HG02840 (cell line): Measurements from ENCODE around the gene RASD2.
"Not testable (repeated sequence)": the region's sequence is repeated elsewhere in the genome, so short reads cannot be mapped to it uniquely, and the experiment has no call there.

Experiments used
- ATAC-seq: cut with Tn5 transposase; IDR thresholded peaks from one replicate; pipeline ENCODE4 v1.9.1; 2021; ENCODE audit warnings: mild to moderate bottlenecking, moderate library complexity, moderate number of reproducible peaks; ENCODE audit not compliant: unreplicated experiment, low FRiP score

RASD2 gene, protein sequence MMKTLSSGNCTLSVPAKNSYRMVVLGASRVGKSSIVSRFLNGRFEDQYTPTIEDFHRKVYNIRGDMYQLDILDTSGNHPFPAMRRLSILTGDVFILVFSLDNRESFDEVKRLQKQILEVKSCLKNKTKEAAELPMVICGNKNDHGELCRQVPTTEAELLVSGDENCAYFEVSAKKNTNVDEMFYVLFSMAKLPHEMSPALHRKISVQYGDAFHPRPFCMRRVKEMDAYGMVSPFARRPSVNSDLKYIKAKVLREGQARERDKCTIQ

DNA sequence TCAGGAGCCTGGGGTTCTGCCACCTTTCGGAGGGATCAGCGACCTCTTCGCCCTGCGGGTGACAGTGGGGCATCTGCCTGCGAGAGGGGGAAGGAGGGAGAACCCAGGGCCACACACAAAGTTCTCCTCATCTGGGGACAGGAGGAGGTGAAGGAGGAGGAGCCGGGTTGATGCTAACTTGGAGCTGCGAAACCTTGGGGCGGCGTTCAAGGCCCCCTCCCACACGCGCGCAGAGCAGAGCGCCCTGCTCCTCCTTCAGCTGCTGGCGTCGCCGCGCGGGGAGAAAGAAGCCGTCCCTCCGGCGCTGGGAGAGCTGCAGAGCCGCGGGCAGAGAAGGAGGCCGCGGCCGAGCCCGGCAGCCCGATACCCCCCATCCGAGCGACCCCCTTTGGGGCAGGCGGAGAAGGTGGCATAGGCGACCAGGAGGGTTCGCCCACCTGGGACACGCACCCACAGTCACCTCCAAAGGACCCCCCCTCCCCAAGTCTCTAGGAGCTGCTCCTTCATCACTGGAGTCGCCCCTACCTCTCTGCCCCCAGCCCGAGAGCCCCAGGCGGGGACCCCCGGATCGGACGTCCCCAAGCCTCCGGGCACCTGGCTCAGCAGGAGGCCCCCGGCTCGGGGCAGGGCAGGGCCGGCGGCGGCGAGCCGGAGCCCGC lies at the start of gene RASD2:
TSS of gene RASD2 (plus strand) at position 237 of the 659 bp plus-strand sequence. CDS start 5,979 bp downstream, outside the sequence.
- no peak for ATAC-seq

DNA sequence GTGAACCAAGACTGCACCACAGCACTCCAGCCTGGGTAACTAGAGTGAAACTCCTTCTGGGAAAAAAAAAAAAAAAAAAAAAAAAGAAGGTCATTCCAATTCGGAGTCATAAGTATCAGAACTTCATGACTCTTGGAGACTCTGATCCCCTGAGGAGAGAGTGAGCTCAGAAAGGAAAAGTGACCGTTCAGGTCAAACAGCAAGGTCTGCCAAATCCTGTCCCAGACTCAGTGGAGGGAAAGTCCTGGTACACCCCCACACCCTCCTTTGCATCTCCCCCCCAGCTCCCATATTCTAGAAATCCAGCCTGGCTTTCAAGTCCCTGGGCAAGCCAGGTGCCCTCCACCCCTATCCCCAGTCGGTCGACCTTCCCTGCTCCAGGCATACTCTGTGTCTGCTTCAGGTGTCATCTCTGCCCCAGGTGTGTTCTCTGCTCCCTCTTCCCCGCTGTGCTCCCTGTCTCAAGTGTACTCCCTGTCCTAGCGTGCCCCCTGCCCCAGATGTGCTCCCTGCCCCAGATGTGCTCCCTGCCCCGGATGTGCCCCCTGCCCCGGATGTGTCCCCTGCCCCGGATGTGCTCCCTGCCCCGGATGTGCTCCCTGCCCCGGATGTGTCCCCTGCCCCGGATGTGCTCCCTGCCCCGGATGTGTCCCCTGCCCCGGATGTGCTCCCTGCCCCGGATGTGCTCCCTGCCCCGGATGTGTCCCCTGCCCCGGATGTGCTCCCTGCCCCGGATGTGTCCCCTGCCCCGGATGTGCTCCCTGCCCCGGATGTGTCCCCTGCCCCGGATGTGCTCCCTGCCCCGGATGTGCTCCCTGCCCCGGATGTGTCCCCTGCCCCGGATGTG lies 49.3 kb upstream of the RASD2 start:
- ATAC-seq: not testable (repeated sequence)

DNA sequence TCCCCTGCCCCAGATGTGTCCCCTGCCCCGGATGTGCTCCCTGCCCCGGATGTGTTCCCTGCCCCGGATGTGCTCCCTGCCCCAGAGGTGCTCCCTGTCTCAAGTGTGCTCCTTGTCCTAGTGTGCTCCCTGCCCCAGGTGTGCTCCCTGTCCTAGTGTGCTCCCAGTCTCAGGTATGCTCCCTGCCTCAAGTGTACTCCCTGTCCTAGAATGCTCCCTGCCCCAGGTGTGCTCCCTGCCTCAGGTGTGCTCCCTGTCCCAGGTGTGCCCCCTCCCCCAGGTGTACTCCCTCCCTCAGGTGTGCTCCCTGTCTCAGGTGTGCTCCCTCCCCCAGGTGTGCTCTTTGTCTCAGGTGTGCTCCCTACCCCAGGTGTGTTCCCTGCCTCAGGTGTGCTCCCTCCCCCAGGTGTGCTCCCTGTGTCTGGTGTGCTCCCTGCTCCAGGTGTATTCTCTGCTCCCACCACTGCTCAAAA lies 48.7 kb upstream of the RASD2 start:
- ATAC-seq: no peak

DNA sequence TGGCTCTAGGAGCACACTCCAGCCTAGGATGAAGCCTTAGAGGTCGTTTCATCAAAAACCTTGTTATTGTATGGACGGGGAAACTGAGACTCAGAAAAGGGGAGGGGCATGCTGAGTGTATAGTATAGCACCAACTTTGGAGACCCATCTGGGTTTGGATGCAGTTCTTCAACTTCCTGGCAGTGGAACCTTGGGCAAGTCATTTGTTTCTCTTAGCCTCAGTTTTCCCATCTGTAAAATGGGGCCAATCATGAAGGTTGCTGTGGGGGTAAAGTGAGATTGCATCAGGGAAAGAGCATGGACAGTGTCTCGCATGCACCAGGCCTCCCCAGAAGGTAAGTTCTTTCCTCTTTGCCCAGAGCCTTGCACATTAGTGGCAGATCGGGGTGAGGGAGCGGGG lies 47.6 kb upstream of the RASD2 start:
- ATAC-seq: no peak

DNA sequence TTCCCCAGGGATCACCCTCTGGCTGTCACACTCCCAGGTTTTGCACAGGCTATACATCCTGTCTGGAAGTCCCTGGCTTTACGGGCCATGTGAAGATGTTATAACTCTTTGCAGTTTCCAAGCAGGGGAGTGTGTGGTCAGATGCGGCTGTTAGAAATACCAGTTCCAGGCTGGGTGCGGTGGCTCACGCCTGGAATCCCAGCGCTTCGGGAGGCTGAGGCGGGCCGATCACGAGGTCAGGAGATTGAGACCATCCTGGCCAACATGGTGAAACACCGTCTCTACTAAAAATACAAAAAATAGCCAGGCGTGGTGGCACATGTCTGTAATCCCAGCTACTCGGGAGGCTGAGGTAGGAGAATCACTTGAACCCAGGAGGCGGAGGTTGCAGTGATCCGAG lies 44.9 kb upstream of the RASD2 start:
- not testable (repeated sequence) for ATAC-seq

DNA sequence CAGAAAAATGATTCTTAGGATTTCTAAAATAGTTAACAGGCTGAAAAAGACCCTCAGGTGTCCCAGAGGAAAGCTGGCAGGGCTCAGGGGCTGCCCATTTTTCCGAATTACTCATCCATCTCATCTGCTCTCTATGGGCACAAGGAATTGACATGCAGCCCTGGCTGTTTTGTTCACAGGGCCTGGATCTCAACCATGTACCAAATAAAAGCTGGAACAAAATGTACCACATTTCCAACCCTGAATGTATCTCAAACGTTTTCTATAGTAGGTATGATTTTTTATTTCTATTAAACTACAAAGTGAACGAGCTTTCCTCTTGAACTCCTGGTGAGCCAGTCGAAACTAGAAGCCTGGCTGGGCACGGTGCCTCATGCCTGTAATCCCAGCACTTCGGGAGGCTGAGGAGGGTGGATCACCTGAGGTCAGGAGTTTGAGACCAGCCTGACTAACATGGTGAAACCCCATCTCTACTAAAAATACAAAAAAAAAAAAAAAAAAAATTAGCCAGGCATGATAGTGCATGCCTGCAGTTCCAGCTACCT lies 43.8 kb upstream of the RASD2 start:
- ATAC-seq: no peak

DNA sequence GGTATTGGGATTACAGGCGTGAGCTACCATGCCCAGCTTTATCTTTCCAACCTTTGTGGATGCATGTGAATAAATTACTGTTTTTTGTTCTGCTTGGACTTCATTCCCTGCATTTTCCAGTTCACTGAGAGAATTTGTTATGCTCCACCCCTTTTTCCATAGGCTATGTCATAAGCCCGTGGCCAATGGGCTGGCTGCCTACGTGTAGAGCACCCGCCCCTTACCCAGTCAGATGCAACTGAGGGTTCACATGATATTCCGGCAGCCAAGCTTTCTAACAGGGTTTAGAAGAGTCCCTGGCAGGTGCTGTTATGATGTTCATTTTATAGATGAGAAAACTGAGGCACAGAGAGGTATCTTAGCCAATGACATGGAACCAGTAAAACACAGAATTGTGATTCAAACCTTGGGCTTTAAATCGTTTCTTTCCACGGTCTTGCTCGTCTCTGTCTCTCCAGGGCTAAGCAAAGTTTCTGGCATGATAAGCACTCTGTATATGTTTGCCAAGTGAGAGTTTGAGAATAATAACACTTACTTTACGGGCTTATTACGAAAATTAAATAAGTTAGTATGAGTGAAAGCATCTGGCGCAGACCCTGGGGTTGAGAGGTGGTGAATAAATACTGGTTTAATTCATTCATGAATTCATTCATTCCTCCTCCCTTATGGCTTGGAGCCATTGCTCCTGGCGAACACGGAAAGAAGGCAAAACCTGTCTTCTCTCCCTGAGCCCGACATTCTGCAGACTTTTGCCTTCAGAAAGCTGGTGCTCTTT lies 42.4 kb upstream of the RASD2 start:
- ATAC-seq: no peak

DNA sequence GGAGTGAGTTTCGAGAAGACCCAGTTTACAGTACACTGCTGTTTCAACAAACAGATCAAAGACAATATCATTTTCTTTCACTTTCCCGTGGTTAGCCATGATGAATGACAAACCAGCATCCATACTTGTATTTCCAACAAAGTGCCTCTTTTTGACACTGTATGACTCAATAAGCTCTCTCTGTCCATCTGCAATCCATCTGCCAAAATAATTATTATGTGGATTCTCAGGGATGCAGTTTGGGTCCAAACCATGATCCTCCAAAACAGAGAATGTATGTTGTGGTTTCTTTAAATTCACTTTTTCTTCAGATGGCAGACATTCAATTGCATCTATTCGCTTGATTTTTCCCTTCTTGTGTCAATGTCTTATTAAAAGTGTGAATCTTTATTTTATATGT lies 37.8 kb upstream of the RASD2 start:
- no peak for ATAC-seq

DNA sequence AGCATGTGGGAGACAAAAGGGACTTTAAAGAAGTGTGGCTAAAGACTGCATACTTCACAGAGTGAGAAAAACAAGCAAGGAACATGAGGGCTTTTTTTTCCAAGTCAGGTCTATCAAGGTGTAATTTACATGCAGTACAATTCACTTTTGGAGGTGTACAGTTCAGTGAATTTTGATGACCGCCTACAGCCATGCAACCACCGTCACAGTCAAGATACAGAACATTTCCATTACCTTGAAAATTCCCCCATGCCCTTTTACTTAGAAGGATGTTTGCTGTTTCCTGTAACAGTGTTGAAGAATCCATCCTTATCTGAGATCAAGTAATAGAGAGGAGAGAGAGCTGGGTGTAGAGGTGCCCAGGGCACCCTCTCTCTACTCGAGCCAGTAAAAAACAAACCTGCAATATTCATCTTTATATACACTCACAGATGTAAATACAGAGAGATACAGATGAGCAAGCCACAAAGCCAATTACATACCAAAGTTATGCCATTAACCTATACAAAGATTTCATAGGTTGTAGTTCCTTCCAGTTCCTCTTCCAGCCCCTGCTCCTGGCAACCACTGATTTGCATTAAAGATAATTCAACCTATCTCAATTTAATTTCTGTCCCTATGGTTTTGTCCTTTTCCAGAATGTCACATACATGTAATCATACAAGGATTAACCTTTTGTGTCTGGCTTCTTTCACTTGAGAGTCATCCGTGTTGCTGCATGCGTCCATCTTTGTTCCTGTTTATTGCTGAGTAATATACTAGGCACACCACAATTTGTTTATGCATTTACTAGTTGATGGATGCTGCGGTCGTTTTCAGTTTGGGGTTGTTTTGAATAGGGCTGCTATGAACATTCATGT lies 35.0 kb upstream of the RASD2 start:
- no peak for ATAC-seq

DNA sequence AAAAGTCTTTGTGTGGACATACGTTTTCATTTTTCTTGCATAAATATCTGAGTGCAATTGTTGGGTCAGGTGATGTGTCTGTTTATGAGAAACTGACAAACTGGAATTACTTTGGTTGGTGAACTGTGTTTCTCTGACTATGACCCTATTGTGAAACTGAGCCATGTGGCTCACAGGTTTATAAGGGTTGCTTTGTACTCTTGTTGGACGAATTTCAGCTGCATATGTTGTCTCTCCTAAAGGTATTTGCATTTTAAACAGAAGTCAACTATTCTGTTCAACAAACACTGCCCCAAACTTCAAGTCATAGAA lies 34.4 kb upstream of the RASD2 start:
- ATAC-seq: no peak

DNA sequence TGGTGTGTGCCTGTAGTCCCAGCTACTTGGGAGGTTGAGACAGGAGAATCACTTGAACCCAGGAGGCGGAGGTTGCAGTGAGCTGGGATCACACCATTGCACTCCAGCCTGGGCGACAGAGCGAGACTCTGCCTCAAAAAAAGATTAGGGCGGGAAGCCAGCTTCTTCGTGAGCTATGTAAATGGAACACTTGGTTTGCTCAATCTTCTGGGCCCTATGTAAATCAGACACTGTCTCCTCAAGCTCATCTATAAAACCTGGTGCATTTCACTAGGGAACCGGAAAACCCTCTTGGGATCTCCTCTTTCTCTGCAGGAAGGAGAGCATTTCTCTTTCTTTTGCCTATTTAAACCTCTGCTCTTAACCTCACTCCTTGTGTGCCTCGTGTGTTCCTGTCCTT lies 32.8 kb upstream of the RASD2 start:
- ATAC-seq: not testable (repeated sequence)

DNA sequence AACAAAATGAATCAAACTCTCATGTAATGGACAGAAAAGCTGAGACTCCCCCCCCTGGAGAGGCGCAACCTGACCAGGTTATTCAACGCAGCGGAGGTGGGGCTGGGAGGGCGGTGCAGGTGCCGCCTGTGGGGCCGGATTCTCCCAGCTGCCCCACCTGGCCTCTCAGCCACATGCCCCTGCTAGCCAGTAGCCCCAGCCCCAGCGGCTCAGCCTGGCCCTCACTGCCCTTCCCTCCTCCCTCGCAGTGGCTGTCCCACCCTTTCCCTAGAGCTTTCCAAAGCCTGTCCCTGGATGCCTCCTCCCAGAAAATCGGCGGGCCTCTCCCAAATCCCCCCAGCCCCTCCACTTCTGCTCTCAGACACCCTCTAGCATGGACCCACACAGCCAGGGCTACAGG lies 31.2 kb upstream of the RASD2 start:
- no peak for ATAC-seq

DNA sequence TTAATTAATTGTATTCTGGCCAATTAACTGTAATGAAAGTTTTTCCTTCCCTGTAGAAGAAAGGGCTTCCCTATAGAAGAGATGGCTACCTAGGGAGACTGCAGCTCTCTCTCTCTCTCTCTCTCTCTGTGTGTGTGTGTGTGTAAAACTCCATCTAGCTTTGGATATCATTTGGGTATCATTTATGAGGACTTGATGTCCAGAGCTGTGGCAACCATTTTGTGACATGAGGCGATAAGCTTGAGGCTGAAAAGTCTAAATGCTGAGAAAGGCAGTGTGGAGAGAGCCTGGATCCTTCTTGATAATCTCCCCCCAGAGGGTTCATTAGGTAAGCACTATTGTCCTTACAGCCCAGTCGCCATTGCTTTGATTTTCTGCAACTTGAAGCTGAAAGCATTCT lies 30.7 kb upstream of the RASD2 start:
- ATAC-seq: no peak

DNA sequence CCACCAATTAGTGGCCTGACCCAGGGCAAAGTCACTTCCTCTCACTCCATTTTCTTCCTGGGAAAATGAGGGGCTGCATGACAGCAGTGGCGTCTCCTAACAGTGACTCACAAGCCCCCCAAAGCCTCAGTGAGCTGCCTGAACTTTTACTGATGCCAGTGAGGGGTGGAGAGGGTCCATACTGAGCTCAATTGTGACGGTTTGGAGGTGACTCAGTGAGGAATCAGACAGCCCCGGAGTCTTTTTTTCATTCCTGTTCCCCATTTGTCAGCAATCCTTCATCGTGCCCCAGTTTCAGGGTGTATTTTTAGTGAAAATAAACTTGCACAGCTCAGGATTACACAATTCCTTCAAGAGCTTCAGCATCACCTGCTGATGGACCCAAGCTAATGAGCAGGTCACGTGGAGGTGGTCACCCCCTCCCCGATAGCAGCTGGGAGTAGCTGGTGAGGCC lies 30.1 kb upstream of the RASD2 start:
- ATAC-seq: no peak

DNA sequence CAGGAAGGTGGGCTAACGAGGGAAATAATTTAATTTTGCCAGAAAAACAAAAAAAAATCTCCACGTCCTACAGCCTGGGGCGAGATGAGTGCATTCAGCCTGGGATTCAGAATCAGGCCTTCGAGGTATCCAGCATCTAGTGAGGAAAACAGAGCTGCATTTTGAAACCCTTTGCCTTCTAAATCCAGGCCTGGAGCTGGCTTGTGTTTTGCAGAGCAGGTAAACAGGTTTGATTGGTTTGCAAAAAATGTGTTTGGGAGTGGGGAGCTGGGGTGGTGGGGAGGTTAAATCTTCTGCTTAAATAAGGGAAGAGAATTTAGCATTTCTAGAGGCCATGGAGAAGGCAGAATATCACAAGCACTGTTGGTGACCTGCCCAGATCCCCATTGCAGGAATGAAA lies 29.7 kb upstream of the RASD2 start:
- ATAC-seq: no peak

DNA sequence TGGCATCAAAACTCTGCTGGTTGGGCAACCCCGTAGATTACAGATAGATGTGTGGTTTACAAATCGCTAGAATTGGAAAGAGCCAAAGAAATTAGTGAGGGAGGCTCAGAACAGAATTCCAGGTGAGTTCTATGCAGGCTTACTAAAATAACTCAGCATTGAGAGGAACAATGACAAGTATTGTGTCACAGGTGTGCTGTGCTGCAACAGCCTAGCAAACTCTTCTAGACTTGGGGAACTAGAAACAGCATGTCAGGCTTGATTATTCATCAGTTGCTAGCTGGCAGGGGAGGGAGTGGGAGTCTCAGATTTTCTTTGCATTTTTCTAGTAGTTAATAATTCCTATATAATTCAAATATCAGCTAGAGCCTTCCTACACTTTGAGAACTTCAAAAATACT lies 26.3 kb upstream of the RASD2 start:
- no peak for ATAC-seq

DNA sequence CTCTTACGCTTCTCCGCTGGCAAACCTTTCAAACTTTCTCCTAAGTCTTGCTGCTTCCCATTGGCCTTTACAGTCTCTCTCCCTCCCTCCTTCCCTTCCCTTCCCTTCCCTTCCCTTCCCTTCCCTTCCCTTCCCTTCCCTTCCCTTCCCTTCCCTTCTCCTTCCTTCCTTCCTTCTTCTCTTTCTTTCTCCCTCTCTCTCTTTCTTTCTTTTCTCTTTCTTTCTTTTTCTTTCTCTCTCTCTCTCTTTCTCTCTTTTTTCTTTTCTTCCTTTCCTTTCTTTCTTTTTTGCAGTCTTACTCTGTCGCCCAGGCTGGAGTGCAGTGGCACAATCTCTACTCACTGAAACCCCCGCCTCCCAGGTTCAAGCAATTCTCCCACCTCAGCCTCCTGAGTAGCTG lies 24.7 kb upstream of the RASD2 start:
- not testable (repeated sequence) for ATAC-seq

DNA sequence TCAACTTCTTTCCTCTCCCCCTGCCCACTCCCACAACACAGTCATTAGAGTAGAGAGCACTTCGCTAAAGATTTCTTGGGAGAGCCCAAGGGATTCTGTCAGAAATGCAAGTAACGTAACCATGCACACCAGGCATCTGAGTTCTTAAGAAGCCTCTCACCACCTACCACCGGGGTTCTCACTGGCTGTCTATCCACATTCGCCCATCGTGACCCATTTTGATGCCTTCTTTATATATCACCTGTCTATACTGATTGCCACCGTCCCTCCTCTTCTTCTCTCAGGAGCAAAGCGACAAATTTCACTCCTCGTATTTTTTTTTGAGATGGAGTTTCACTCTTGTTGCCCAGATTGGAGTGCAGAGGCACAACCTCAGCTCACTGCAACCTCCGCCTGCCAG lies 23.9 kb upstream of the RASD2 start:
- ATAC-seq: no peak

DNA sequence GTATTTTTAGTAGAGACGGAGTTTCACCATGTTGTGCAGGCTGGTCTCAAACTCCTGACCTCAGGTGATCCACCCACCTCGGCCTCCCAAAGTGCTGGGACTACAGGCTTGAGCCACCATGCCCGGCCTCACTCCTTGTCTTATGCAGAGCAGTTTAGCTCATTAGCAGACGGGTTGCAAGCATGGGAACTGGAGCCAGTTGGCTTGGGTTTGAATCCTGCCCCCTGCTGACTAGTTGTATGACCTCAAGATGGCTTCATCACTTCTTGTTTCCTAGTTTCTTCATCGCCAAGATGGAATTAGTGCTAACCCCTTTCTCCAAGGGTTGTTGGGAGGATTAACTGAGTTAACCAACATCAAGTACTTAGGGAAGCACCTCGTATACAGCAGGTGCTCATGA lies 23.4 kb upstream of the RASD2 start:
- ATAC-seq: no peak
